HL-60 (cell line): ENCODE results near the gene RSKR.
"Not testable (repeated sequence)": the region's sequence is repeated elsewhere in the genome, so short reads cannot be mapped to it uniquely, and the experiment has no call there.

Experiments
- GABPA ChIP-seq: IDR thresholded peaks from 2 replicates; pipeline ENCODE4 v1.6.1; 2012; ENCODE audit warnings: low read depth
- POLR2AphosphoS5 ChIP-seq: IDR thresholded peaks from 2 replicates; pipeline ENCODE4 v1.6.1; 2012; ENCODE audit warnings: low read depth
- SPI1 ChIP-seq: IDR thresholded peaks from 2 replicates; pipeline ENCODE4 v1.6.1; 2012; ENCODE audit warnings: low read depth, mild to moderate bottlenecking, borderline replicate concordance
- TF ChIP-seq, protein P1 (sequence below): IDR thresholded peaks from one replicate; pipeline ENCODE4 v1.5.1; 2011; ENCODE audit warnings: low read length, control low read depth, inconsistent platforms; ENCODE audit not compliant: insufficient read depth
- TF ChIP-seq, protein P2 (sequence below): IDR thresholded peaks from 2 replicates; pipeline ENCODE4 v1.6.1; 2012; ENCODE audit warnings: low read depth; ENCODE audit not compliant: insufficient replicate concordance

DNA sequence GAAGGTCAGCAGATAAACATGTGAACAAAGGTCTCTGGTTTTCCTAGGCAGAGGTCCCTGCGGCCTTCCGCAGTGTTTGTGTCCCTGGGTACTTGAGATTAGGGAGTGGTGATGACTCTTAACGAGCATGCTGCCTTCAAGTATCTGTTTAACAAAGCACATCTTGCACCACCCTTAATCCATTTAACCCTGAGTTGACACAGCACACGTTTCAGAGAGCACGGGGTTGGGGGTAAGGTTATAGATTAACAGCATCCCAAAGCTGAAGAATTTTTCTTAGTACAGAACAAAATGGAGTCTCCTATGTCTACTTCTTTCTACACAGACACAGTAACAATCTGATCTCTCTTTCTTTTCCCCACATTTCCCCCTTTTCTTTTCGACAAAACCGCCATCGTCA is 44.4 kb upstream of the RSKR start:
- TF ChIP-seq, protein P1, sequence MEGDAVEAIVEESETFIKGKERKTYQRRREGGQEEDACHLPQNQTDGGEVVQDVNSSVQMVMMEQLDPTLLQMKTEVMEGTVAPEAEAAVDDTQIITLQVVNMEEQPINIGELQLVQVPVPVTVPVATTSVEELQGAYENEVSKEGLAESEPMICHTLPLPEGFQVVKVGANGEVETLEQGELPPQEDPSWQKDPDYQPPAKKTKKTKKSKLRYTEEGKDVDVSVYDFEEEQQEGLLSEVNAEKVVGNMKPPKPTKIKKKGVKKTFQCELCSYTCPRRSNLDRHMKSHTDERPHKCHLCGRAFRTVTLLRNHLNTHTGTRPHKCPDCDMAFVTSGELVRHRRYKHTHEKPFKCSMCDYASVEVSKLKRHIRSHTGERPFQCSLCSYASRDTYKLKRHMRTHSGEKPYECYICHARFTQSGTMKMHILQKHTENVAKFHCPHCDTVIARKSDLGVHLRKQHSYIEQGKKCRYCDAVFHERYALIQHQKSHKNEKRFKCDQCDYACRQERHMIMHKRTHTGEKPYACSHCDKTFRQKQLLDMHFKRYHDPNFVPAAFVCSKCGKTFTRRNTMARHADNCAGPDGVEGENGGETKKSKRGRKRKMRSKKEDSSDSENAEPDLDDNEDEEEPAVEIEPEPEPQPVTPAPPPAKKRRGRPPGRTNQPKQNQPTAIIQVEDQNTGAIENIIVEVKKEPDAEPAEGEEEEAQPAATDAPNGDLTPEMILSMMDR, result not testable (repeated sequence)
- not testable (repeated sequence) for TF ChIP-seq POLR2AphosphoS5, SPI1, GABPA
- TF ChIP-seq, protein P2, sequence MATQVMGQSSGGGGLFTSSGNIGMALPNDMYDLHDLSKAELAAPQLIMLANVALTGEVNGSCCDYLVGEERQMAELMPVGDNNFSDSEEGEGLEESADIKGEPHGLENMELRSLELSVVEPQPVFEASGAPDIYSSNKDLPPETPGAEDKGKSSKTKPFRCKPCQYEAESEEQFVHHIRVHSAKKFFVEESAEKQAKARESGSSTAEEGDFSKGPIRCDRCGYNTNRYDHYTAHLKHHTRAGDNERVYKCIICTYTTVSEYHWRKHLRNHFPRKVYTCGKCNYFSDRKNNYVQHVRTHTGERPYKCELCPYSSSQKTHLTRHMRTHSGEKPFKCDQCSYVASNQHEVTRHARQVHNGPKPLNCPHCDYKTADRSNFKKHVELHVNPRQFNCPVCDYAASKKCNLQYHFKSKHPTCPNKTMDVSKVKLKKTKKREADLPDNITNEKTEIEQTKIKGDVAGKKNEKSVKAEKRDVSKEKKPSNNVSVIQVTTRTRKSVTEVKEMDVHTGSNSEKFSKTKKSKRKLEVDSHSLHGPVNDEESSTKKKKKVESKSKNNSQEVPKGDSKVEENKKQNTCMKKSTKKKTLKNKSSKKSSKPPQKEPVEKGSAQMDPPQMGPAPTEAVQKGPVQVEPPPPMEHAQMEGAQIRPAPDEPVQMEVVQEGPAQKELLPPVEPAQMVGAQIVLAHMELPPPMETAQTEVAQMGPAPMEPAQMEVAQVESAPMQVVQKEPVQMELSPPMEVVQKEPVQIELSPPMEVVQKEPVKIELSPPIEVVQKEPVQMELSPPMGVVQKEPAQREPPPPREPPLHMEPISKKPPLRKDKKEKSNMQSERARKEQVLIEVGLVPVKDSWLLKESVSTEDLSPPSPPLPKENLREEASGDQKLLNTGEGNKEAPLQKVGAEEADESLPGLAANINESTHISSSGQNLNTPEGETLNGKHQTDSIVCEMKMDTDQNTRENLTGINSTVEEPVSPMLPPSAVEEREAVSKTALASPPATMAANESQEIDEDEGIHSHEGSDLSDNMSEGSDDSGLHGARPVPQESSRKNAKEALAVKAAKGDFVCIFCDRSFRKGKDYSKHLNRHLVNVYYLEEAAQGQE, result not testable (repeated sequence)
